ENCODE data around the gene EIF3L.

The EIF3L gene

GRCh38 chr22:37925330-37925729, 76.1 kb downstream of the EIF3L start:
- ATAC-seq: no peak
- TF ChIP-seq OSR1 (CRISPR knock-in tag; IDR thresholded peaks at IDR 0.05): no peak
- no peak for TF ChIP-seq ZC3H10 (CRISPR knock-in tag; IDR thresholded peaks at IDR 0.05)
- no peak for TF ChIP-seq POU6F1 (CRISPR knock-in tag; IDR thresholded peaks at IDR 0.05; ENCODE audit: borderline replicate concordance, low read depth)
- TF ChIP-seq ZFP3 (CRISPR knock-in tag; IDR thresholded peaks at IDR 0.05): no peak
- TF ChIP-seq CSRNP3 (CRISPR knock-in tag; IDR thresholded peaks at IDR 0.05): no peak
- no peak for TF ChIP-seq RARB (CRISPR knock-in tag; IDR thresholded peaks at IDR 0.05)
- TF ChIP-seq PPARA (CRISPR knock-in tag; IDR thresholded peaks at IDR 0.05; ENCODE audit: borderline replicate concordance): no peak
- TF ChIP-seq ZNF8 (CRISPR knock-in tag; IDR thresholded peaks at IDR 0.05): no peak
- TF ChIP-seq ESRRG (CRISPR knock-in tag; IDR thresholded peaks at IDR 0.05): no peak
- no peak for TF ChIP-seq ZNF565 (CRISPR knock-in tag; conservative IDR thresholded peaks at IDR 0.05; ENCODE audit: low read depth)
- no peak for TF ChIP-seq SNAI2 (CRISPR knock-in tag; IDR thresholded peaks at IDR 0.05)
- no peak for TF ChIP-seq TSHZ2 (CRISPR knock-in tag; IDR thresholded peaks at IDR 0.05)
- no peak for TF ChIP-seq ARNTL (CRISPR knock-in tag; IDR thresholded peaks at IDR 0.05; ENCODE audit: borderline replicate concordance, low read depth)
- TF ChIP-seq TCF4 (CRISPR knock-in tag; IDR thresholded peaks at IDR 0.05; ENCODE audit: borderline replicate concordance): no peak
- TF ChIP-seq ZNF70 (CRISPR knock-in tag; IDR thresholded peaks at IDR 0.05): no peak

DNA sequence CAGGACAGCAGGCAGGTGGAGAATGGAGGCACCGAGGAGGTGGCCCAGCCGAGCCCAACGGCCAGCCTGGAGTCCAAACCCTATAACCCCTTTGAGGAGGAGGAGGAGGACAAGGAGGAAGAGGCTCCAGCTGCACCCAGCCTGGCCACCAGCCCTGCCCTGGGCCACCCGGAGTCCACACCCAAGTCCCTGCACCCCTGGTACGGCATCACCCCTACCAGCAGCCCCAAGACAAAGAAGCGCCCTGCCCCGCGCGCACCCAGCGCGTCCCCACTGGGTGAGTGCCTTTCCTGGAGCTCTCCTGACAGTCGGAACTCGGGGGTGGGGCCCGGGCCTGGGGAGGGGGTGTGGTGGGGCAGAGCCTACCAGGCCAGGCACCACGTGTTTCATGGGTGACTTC, 76.5 kb downstream of the EIF3L start:
- ATAC-seq: no peak
- TF ChIP-seq TSHZ2 (CRISPR knock-in tag; IDR thresholded peaks at IDR 0.05) (no peak), BACH2 (CRISPR knock-in tag; IDR thresholded peaks at IDR 0.05; ENCODE audit: borderline replicate concordance) (no peak), ISL1 (CRISPR knock-in tag; IDR thresholded peaks at IDR 0.05) (no peak), POU6F1 (CRISPR knock-in tag; IDR thresholded peaks at IDR 0.05; ENCODE audit: borderline replicate concordance, low read depth) (no peak), ZFP3 (CRISPR knock-in tag; IDR thresholded peaks at IDR 0.05) (no peak), ARNTL (CRISPR knock-in tag; IDR thresholded peaks at IDR 0.05; ENCODE audit: borderline replicate concordance, low read depth) (no peak)

- ATAC-seq: no peak
- no peak for TF ChIP-seq TSHZ2 (CRISPR knock-in tag; IDR thresholded peaks at IDR 0.05)
- no peak for TF ChIP-seq ARNTL (CRISPR knock-in tag; IDR thresholded peaks at IDR 0.05; ENCODE audit: borderline replicate concordance, low read depth)
- TF ChIP-seq, protein P1, sequence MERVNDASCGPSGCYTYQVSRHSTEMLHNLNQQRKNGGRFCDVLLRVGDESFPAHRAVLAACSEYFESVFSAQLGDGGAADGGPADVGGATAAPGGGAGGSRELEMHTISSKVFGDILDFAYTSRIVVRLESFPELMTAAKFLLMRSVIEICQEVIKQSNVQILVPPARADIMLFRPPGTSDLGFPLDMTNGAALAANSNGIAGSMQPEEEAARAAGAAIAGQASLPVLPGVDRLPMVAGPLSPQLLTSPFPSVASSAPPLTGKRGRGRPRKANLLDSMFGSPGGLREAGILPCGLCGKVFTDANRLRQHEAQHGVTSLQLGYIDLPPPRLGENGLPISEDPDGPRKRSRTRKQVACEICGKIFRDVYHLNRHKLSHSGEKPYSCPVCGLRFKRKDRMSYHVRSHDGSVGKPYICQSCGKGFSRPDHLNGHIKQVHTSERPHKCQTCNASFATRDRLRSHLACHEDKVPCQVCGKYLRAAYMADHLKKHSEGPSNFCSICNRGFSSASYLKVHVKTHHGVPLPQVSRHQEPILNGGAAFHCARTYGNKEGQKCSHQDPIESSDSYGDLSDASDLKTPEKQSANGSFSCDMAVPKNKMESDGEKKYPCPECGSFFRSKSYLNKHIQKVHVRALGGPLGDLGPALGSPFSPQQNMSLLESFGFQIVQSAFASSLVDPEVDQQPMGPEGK (CRISPR knock-in tag; IDR thresholded peaks at IDR 0.05; ENCODE audit: borderline replicate concordance): no peak
- TF ChIP-seq ZFP30 (CRISPR knock-in tag; IDR thresholded peaks at IDR 0.05): no peak
- TF ChIP-seq BACH2 (CRISPR knock-in tag; IDR thresholded peaks at IDR 0.05; ENCODE audit: borderline replicate concordance): no peak
Measured at GRCh38 chr22:37926358-37926757, 77.1 kb downstream of the EIF3L start.
